ENCODE measurements around the gene PRKAA2.

Gene PRKAA2

GRCh38 chr1:56726706-56727105 is 81.6 kb downstream of the PRKAA2 start:
- DNase-seq: no peak

DNA sequence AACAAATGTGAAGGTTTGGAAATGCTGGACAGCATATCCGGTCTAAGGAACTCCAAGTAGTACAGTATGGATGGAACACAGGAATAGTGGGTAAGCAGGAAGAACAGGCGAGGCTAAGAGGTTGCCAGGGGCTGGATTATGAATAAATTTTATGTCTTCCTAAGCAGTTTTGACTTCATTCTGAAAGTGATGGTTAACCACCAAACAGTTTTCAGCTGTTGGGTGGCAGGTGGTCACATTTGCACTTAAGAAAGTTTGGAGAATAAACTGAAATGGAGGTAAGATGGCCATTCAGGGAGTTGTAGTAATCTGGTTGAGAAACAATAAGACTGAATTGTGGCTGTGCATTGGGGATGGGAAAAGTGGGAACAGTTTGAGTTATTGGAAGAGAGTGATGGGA is 83.8 kb downstream of the PRKAA2 start:
- no peak for DNase-seq

DNA sequence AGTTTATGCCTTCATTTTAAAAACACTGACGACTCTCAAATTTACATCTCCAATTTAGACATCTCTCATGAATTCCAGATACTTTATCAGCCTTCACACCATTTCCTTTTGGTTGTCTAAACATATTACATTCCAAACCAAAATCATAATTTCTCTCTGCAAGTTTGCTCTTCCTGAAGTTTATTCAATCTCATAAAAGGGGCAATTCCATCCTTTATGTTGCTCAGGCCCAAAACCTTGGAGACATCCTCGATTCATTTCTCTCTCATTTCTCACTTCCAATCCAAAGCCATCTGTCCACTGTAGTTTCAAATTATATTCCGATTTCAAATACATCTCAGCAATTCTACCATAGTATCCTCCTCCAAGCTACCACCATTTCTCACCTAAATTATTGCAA is 100.1 kb downstream of the PRKAA2 start:
- no peak for DNase-seq

- no peak for DNase-seq
These were observed 109.8 kb downstream of the PRKAA2 start for GRCh38 chr1:56754708-56755479.

DNA sequence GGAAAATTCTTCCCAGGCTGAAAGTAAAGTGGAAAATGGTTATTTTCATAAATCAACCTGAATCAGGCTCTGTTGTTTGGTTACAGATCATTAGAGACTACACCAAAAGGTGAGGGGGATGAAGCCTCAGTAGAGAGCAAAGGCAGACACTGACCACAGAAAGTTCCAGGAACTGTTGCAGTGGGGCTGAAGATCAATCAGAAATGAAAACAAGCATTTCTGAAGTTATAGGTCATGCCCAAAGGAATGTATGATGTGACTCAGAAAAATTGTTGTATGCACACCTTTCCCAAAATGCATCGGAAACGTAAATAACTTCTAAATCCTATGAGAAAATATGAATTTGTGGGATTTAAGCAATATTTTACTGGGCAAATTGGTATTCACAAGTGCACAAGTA is 110.8 kb downstream of the PRKAA2 start:
- DNase-seq: no peak

DNA sequence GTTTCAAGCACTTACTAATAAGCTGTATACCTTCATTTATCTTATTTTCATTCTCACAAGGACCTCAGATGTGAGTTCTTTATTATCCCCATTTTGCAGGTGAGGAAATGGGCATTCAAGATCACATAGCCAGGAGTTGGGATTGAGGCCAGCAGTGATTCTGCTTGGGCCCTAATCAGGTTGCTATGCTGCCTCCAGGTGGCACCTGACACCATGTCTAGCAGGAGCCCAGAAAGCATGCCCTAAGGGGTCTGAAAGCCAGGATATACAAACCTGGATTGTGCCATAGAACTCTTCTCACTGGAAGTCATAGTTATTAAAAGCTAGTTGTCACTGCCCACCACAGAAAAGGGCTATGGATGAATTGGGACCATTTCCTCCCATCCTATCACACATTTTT is 113.0 kb downstream of the PRKAA2 start:
- no peak for DNase-seq

DNA sequence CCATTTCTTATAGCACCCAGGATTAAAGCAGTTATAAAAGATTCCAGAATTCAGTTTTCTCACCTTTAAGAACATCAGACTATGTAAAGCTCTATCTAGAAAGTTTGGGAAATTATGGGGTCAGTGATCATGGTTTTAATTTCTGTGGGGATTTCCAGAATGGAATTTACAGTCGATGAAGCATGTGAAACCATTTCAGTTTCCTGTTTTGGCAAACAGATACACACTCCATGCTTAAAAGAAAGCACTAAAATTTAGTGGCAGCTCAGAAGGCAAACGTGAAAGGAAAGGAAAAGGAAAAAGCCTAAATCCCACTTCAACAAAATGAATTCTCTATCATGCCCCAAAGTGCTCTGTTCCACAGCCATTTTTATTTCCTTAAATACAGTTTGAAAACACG is 113.7 kb downstream of the PRKAA2 start:
- no peak for DNase-seq

All from activated naive CD4-positive, alpha-beta T cell treated with Interleukin-2 at 50 U/mL for 16 hours (primary cell).